Myocyte (in vitro differentiated cells): ENCODE data around the gene TPPP2. TPM values are rescaled to one million over a fixed set of nuclear protein-coding genes. Genes with fewer than 3 reads are reported as not detected.
"Not testable (repeated sequence)": the region's sequence is repeated elsewhere in the genome, so short reads cannot be mapped to it uniquely, and the experiment has no call there.

ENCODE experiments used
- DNase-seq: peaks from one replicate; pipeline ENCODE4 v3.0.0-alpha.2; 2012; ENCODE audit warnings: low read depth
- total RNA-seq: library from RNA; depleted of rRNA; stranded (reverse); fragments of >200 nt; gene quantifications from 2 replicates; pipeline ENCODE4 v1.2.3, GENCODE V29; 2014

The TPPP2 gene
- total RNA-seq, 1 donor from 2014 or later = not detected

- DNase-seq = peak; percentile 38
These were observed 7.1 kb downstream of the TPPP2 start for GRCh38 chr14:21037156-21037555.

GRCh38 chr14:21038441-21039422 is 8.7 kb downstream of the TPPP2 start:
- DNase-seq = peak; percentile 98

- DNase-seq = peak; percentile 92
These were observed 9.8 kb downstream of the TPPP2 start for GRCh38 chr14:21039585-21040369.

GRCh38 chr14:21040370-21040925 is 10.4 kb downstream of the TPPP2 start:
- DNase-seq = no peak

GRCh38 chr14:21040941-21041340 is 10.9 kb downstream of the TPPP2 start:
- DNase-seq = not testable (repeated sequence)

- peak; percentile 76 for DNase-seq
These were observed 11.8 kb downstream of the TPPP2 start, which contains the start of gene RNASE7 for GRCh38 chr14:21041676-21042433. Gene RNASE7, plus strand, starts transcription at chr14:21042362. Its CDS starts 631 bp downstream, at chr14:21042993.

GRCh38 chr14:21042918-21043317 is 12.9 kb downstream of the TPPP2 start:
- DNase-seq = peak; percentile 76

- no peak for DNase-seq
These were observed 13.5 kb downstream of the TPPP2 start for GRCh38 chr14:21043387-21043973.

GRCh38 chr14:21043974-21044618 is 14.1 kb downstream of the TPPP2 start:
- no peak for DNase-seq

GRCh38 chr14:21047378-21047781 is 17.4 kb downstream of the TPPP2 start:
- no peak for DNase-seq

- DNase-seq = no peak
These were observed 18.6 kb downstream of the TPPP2 start for GRCh38 chr14:21048638-21049037.

- DNase-seq = no peak
These were observed 19.3 kb downstream of the TPPP2 start for GRCh38 chr14:21049271-21049673.

- no peak for DNase-seq
These were observed 20.6 kb downstream of the TPPP2 start for GRCh38 chr14:21050597-21050996.

GRCh38 chr14:21053184-21054122 is 23.4 kb downstream of the TPPP2 start:
- DNase-seq = no peak

GRCh38 chr14:21054123-21054767 is 24.2 kb downstream of the TPPP2 start:
- no peak for DNase-seq

GRCh38 chr14:21054768-21055145 is 24.7 kb downstream of the TPPP2 start:
- DNase-seq = no peak

- no peak for DNase-seq
These were observed 25.6 kb downstream of the TPPP2 start for GRCh38 chr14:21055432-21056117.
